OCI-LY3 (cell line): ENCODE measurements around the gene PRSS3.

Experiments used
- EZH2phosphoT487 ChIP-seq: fragments of 200-600 bp; shearing (Covaris generic); IDR thresholded peaks from 2 replicates; pipeline ENCODE4 v1.6.1; 2018; ENCODE audit warnings: antibody characterized with exemption, mixed run types, low read depth
- TF ChIP-seq, protein P1 (sequence below): fragments of 200-600, 300-600 bp; sonication (generic); IDR thresholded peaks from 2 replicates; pipeline ENCODE4 v1.5.1; 2014; ENCODE audit warnings: antibody characterized with exemption, low read length, low read depth

GRCh38 chr9:33781736-33782135 is 13.6 kb upstream of the PRSS3 start:
- TF ChIP-seq, protein P1, sequence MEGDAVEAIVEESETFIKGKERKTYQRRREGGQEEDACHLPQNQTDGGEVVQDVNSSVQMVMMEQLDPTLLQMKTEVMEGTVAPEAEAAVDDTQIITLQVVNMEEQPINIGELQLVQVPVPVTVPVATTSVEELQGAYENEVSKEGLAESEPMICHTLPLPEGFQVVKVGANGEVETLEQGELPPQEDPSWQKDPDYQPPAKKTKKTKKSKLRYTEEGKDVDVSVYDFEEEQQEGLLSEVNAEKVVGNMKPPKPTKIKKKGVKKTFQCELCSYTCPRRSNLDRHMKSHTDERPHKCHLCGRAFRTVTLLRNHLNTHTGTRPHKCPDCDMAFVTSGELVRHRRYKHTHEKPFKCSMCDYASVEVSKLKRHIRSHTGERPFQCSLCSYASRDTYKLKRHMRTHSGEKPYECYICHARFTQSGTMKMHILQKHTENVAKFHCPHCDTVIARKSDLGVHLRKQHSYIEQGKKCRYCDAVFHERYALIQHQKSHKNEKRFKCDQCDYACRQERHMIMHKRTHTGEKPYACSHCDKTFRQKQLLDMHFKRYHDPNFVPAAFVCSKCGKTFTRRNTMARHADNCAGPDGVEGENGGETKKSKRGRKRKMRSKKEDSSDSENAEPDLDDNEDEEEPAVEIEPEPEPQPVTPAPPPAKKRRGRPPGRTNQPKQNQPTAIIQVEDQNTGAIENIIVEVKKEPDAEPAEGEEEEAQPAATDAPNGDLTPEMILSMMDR: no peak
- TF ChIP-seq EZH2phosphoT487: no peak
